ENCODE results near the gene TMEM86A. TPM values are rescaled to one million over a fixed set of nuclear protein-coding genes. Genes with fewer than 3 reads are reported as not detected.

The TMEM86A gene
- total and polyA plus RNA-seq, 2 of the 8 experiments (the other 6 are each of a cell fraction or from before 2014, with no cell fraction given): 1.5 to 1.7 TPM

GRCh38 chr11:18721561-18722292 is 23.1 kb downstream of the TMEM86A start (continued):
- peak; percentile 15 to 59; a peak in 2 of 4 replicates for TF ChIP-seq SIN3A (conservative IDR thresholded peaks at IDR 0.05 in 1 of 2, IDR thresholded peaks at IDR 0.05 in 1 of 2; ENCODE audit: low read depth in 1 of 2, low read length in 2 of 2)
- peak; percentile 34; the same call in 1 of the 2 replicates for TF ChIP-seq POLR2AphosphoS5 (IDR thresholded peaks at IDR 0.05; ENCODE audit: low read depth, low read length)
- peak; percentile 68 to 89 (median 84) for TF ChIP-seq CTCF (IDR thresholded peaks at IDR 0.05; ENCODE audit: control extremely low read depth in 1 of 3, insufficient read depth in 1 of 3, low read depth in 1 of 3, low read length in 3 of 3)
- no peak for TF ChIP-seq ASH2L (IDR thresholded peaks at IDR 0.05; ENCODE audit: low read length)
- no peak for TF ChIP-seq RNF2 (IDR thresholded peaks at IDR 0.05; ENCODE audit: borderline replicate concordance, low read depth, low read length, missing control alignments, poor library complexity, severe bottlenecking)
- TF ChIP-seq YY1 (IDR thresholded peaks at IDR 0.05; ENCODE audit: low read depth, low read length): no peak
- no peak for TF ChIP-seq KDM1A (IDR thresholded peaks at IDR 0.05; ENCODE audit: borderline replicate concordance, low read length)
- TF ChIP-seq TCF12 (IDR thresholded peaks at IDR 0.05; ENCODE audit: low read depth, low read length): no peak
- no peak for TF ChIP-seq ZNF274 (IDR thresholded peaks at IDR 0.05; ENCODE audit: borderline replicate concordance, extremely low read depth, low read length)
- TF ChIP-seq KDM4A (IDR thresholded peaks at IDR 0.05; ENCODE audit: low read depth, low read length, severe bottlenecking): peak; percentile 70
- peak; percentile 45 for TF ChIP-seq MAX (IDR thresholded peaks at IDR 0.05)
- no peak for TF ChIP-seq CHD1 (IDR thresholded peaks at IDR 0.05; ENCODE audit: low read depth, low read length)
